ENCODE measurements around the gene LRMDA.

The LRMDA gene

DNA sequence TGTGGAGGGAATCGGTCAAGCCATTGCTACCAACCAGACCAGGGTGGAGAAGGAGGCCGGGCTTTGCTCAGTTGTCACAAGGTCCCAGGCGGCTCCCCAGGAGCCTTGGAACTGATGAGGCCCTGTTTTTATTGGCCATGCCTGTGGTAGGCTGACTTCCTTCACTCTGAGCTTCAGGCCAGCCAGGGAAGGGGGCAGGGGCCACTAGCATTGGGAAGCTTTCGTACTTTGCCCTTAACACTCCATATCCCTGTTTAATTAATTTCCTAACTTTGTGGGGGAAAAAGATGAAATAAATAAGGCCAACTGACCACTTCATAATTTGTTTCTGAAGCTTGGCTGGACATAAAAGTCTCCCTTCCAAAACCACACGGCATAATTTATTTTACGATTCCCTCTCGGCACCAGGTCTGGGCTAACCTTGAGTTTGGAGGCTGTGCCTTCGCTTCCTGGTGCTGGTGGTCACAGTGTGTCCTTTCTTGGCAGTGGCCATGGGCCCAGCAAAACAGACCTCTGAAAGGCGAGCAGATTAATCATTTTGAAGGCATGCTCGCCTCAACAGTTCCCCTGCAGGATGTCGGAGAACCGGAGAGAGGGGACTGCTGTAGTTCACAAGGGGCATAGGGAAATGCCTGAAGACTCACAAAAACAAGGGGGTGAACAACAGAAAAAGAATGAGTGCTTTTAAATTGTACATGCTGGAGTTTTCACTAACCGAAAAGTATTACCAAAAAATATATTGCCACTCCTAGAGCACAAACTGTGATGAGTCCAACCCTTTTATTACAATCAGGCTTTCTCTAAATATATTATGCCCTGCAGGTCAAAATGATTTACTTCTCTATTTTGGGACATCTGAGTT lies 966.0 kb downstream of the LRMDA start:
- no peak for DNase-seq

- DNase-seq, result no peak
Observed at GRCh38 chr10:76398043-76398710, 966.8 kb downstream of the LRMDA start.

DNA sequence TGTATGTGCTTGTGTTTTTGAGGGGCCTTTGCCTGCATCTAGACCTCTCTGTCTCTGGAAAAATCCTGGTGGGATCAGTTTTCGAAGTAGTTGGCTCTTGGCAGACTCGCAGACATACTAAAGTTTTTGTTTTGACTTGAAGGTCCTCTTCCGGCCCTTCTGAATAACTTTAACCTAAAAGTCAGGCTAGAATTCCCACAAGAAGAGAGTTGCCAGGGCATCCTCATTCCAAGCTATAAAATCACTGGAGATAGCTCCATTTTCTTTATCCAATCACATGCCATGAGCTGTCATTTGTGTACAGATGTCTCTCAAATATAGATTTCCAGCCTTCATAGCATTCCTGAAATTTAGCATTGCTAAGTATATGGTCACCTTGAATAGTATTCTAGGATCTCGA lies 967.8 kb downstream of the LRMDA start:
- DNase-seq, result no peak

DNA sequence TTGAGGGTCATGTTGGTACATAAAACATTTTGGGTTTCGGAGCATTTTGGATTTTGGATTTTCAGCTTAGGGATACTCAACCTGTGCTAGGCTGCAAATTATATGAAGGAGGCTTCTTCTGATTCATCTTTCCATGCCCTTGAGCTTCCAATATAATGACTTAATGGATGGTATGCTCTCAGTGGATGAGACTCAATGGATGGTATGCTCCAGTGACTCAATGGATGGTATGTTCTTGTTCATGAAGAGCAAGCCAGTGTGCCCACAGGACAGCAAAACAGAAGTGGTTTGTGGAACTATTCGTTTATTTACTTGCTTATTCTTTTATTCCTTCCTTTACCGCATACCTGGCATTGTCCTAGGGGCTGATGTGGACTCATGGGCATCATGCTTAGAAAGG lies 969.6 kb downstream of the LRMDA start:
- no peak for DNase-seq

DNA sequence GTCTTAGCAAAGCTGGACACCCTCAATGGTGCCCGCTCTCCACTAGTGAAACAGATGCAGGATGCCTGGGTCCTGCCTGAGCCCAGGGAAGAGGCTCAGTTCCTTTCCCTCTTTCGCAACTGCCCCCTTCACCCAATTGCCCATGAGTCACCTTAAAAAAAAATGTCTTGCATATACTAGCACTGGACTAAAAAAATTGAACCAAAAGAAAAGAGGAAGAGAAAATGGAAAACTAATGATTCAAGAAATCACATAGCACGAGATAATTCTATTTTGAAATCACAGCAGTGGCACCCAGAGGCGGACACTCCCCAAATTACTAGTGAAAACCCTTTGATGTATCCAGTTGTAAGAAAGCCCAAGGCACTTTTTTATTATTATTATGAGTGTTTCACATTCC lies 972.5 kb downstream of the LRMDA start:
- DNase-seq, result no peak

DNA sequence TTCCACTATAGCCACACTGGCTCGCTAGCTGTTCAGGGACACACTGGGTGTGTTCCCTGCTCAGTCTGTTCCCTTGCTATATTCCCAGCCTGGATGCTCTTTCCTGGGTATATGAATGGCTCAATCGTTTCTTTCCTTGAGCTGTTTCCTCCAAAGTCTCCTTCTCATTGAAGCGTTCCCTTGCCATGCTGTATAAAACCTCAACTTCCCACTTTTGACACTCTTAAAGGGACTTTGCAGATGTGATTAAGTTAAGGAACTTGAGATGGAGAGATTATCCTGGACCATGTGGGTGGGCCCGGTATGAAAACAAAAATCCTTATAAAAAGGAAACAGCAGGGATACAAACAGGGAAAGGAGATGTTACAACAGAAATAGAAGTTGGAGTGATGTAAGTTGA lies 973.1 kb downstream of the LRMDA start:
- DNase-seq, result no peak

GRCh38 chr10:76405922-76406321 lies 974.5 kb downstream of the LRMDA start:
- DNase-seq, result no peak

GRCh38 chr10:76408646-76409045 lies 977.2 kb downstream of the LRMDA start:
- no peak for DNase-seq

DNA sequence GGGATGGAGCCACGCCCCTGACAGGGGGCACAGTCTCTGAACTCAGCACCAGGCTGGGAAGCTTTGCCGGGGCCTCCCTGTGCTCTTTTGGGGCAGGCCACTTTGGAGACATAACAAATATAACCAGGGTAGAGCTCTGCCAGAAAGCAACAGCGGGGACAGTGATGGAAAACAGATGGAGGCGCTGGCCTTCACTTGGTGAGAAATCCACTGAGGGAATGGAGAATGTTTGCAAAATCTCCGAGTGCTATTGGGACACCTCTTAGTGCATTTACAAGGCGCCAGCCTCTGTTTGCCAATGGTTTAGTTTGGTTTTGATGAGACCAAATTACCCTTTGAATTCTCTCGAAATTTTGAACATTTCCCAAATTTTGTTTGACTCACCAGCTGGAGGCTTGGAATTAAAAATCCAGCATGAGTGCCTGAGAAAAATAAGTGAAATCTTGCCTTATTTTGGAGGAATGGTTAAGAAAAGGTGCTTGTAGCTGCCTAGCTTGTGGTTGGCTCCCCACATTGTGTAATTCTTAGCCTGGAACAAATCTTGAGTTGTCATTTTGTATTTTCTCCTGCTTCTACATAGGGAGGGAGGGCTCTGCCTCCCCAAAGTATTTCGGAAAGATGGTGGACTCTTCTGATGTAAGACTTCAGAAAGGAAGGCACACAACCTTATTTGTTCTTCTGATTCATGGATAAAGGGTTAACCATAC lies 980.5 kb downstream of the LRMDA start:
- no peak for DNase-seq

GRCh38 chr10:76415554-76415953 lies 984.1 kb downstream of the LRMDA start:
- no peak for DNase-seq

DNA sequence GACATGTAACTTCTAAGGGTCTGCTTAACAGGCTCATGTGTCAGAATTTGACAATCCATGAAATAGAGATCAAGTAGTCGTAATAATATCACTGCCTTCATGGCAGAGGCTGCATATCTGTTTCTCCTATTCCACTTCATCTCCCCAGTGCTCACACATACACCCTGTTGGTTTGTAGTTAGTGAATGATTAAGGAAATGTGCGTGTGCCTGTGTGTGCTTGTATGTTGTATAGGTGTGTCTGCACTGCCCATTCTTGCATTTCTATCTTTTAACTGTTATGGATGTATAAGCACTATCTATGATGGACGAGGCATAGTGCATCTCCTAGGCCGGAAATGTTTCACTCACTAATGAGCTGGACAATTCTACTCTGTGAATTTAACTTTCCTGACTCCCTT lies 985.2 kb downstream of the LRMDA start:
- no peak for DNase-seq

GRCh38 chr10:76420725-76421124 lies 989.3 kb downstream of the LRMDA start:
- no peak for DNase-seq

GRCh38 chr10:76422769-76423168 lies 991.3 kb downstream of the LRMDA start:
- no peak for DNase-seq

GRCh38 chr10:76428551-76429367 lies 997.3 kb downstream of the LRMDA start:
- DNase-seq, result no peak

DNA sequence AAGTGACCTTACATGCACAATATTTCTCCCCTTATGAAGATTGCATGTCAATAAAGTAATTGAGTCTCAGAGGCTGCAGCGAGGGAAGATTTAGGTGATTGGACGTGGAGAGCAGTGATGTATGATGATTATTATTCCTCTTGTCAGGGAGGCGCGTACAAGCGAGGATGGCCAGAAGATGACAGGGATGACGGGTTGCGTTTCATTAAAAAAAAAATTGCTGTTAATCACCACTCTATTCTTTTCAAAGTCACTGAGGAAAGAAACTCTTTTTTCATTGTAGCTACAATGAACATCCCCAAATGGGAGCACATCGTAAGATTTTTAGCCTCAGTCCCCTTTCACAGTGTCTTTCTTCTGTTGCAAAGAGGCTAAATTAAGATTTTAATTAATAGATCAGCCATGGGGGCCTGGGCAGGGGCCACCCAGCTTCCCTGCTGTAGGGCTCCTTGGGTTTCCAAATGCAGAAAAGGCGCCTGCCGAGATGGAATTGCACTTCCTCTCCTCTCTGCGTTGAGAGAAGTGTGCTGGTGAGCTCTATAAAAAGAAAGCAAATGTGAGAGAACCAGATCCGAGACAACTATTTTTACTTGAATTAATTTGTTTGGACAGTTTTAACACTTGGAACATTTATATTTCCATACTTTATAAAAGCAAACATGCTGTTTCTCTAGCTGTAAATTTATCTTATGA lies 998.1 kb downstream of the LRMDA start:
- DNase-seq, result no peak

GRCh38 chr10:76430061-76430645 lies 998.7 kb downstream of the LRMDA start:
- no peak for DNase-seq

- no peak for DNase-seq
Observed at GRCh38 chr10:76432016-76433012, 1000.9 kb downstream of the LRMDA start.

GRCh38 chr10:76433161-76434005 lies 1002.0 kb downstream of the LRMDA start:
- no peak for DNase-seq

- DNase-seq, result no peak
Observed at GRCh38 chr10:76435157-76435556, 1003.7 kb downstream of the LRMDA start.

- no peak for DNase-seq
Observed at GRCh38 chr10:76436401-76436811, 1005.0 kb downstream of the LRMDA start.
